HEK293 (cell line): ENCODE data around the gene PPP2R2B.

Experiments used
- CTCF ChIA-PET: fragments of 350-600 bp; formaldehyde crosslinking; extraction: SDS; loops from one replicate; lab custom pipeline; 2021; ENCODE audit warnings: antibody characterized with exemption; lab: Yijun Ruan, JAX
- POLR2A ChIA-PET: fragments of 300-600 bp; formaldehyde crosslinking; extraction: SDS; loops from one replicate; lab custom pipeline; 2020; ENCODE audit warnings: antibody characterized with exemption, inconsistent platforms; lab: Yijun Ruan, JAX
- H3K27ac ChIP-seq: fragments of 200-500 bp; sonication (Bioruptor generic); 2 replicates; pipeline ENCODE4 v1.5.1; 2014; ENCODE audit warnings: low read depth, low read length, control low read depth, inconsistent platforms; ENCODE audit errors: extremely low read depth
- H3K36me3 ChIP-seq, 2 experiments: fragments of 200-500 bp in 1 of 2; sonication (Bioruptor generic) in 1 of 2; 1 replicate in 1 of 2; 2 replicates in 1 of 2; pipeline ENCODE4 v1.5.1; 2014 to 2017; ENCODE audit warnings: inconsistent platforms in 2 of 2, low read length in 2 of 2; ENCODE audit not compliant: control insufficient read depth in 2 of 2, insufficient read depth in 1 of 2
- H3K4me1 ChIP-seq: fragments of 200-500 bp; sonication (Bioruptor generic); 2 replicates; pipeline ENCODE4 v1.5.1; 2014; ENCODE audit warnings: mild to moderate bottlenecking, low read length, inconsistent platforms; ENCODE audit not compliant: control insufficient read depth, insufficient read depth
- H3K4me3 ChIP-seq: 2 replicates; pipeline ENCODE4 v1.5.1; 2011; ENCODE audit warnings: low read depth, mild to moderate bottlenecking, control low read depth, low read length, moderate library complexity
- H3K9me3 ChIP-seq: fragments of 200-500 bp; sonication (Bioruptor generic); 2 replicates; pipeline ENCODE4 v1.5.1; 2014; ENCODE audit warnings: low read depth, low read length, inconsistent platforms; ENCODE audit not compliant: control insufficient read depth, insufficient read depth
- REST ChIP-seq: fragments of 450-650 bp; formaldehyde crosslinking; IDR thresholded peaks from 2 replicates; pipeline ENCODE4 v1.5.1; 2016; ENCODE audit warnings: missing biosample characterization, missing genetic modification characterization
- WT1 ChIP-seq: fragments of 450-650 bp; formaldehyde crosslinking; IDR thresholded peaks from 2 replicates; pipeline ENCODE4 v1.5.1; 2016; ENCODE audit warnings: missing biosample characterization, missing genetic modification characterization
- ZBTB6 ChIP-seq: fragments of 450-650 bp; formaldehyde crosslinking; IDR thresholded peaks from 2 replicates; pipeline ENCODE4 v1.5.1; 2017; ENCODE audit warnings: missing biosample characterization, missing genetic modification characterization
- ZBTB8A ChIP-seq: fragments of 450-650 bp; formaldehyde crosslinking; IDR thresholded peaks from 2 replicates; pipeline ENCODE4 v1.5.1; 2016; ENCODE audit warnings: missing biosample characterization, missing genetic modification characterization
- ZFP41 ChIP-seq: fragments of 450-650 bp; formaldehyde crosslinking; IDR thresholded peaks from 2 replicates; pipeline ENCODE4 v1.5.1; 2016; ENCODE audit warnings: missing biosample characterization, missing genetic modification characterization, borderline replicate concordance
- ZNF138 ChIP-seq: fragments of 450-650 bp; formaldehyde crosslinking; IDR thresholded peaks from 2 replicates; pipeline ENCODE4 v1.5.1; 2016; ENCODE audit warnings: missing biosample characterization, missing genetic modification characterization, borderline replicate concordance
- ZNF174 ChIP-seq: fragments of 450-650 bp; formaldehyde crosslinking; IDR thresholded peaks from 2 replicates; pipeline ENCODE4 v1.5.0; 2017; ENCODE audit warnings: missing biosample characterization, mild to moderate bottlenecking, missing genetic modification characterization
- ZNF18 ChIP-seq: fragments of 450-650 bp; formaldehyde crosslinking; IDR thresholded peaks from 2 replicates; pipeline ENCODE4 v1.5.1; 2016; ENCODE audit warnings: missing biosample characterization, missing genetic modification characterization
- ZNF248 ChIP-seq: fragments of 450-650 bp; formaldehyde crosslinking; IDR thresholded peaks from 2 replicates; pipeline ENCODE4 v1.5.1; 2017; ENCODE audit warnings: missing biosample characterization, missing genetic modification characterization
- ZNF501 ChIP-seq: fragments of 450-650 bp; formaldehyde crosslinking; IDR thresholded peaks from 2 replicates; pipeline ENCODE4 v1.5.1; 2016; ENCODE audit warnings: missing biosample characterization, missing genetic modification characterization
- ZNF624 ChIP-seq: fragments of 450-650 bp; formaldehyde crosslinking; IDR thresholded peaks from 2 replicates; pipeline ENCODE4 v1.5.1; 2017; ENCODE audit warnings: missing biosample characterization, missing genetic modification characterization
- ZNF629 ChIP-seq: fragments of 450-650 bp; formaldehyde crosslinking; IDR thresholded peaks from 2 replicates; pipeline ENCODE4 v1.5.1; 2017; ENCODE audit warnings: missing biosample characterization, missing genetic modification characterization
- ZSCAN30 ChIP-seq: fragments of 450-650 bp; IDR thresholded peaks from 2 replicates; pipeline ENCODE4 v1.5.1; 2018; ENCODE audit warnings: missing biosample characterization, mild to moderate bottlenecking, missing genetic modification characterization, moderate library complexity
- TF ChIP-seq, protein P1 (sequence below): fragments of 450-650 bp; formaldehyde crosslinking; IDR thresholded peaks from 2 replicates; pipeline ENCODE4 v1.5.1; 2016; ENCODE audit warnings: missing biosample characterization, missing genetic modification characterization, low read depth
- TF ChIP-seq, protein P2 (sequence below): fragments of 450-650 bp; formaldehyde crosslinking; IDR thresholded peaks from 2 replicates; pipeline ENCODE4 v1.5.0; 2017; ENCODE audit warnings: missing biosample characterization, missing genetic modification characterization, borderline replicate concordance
- TF ChIP-seq, protein P3 (sequence below): sonication (generic); formaldehyde crosslinking; IDR thresholded peaks from 2 replicates; pipeline ENCODE4 v1.8.1; 2022; ENCODE audit warnings: mild to moderate bottlenecking, moderate library complexity, missing genetic modification reagents
- TF ChIP-seq, protein P4 (sequence below): fragments of 450-650 bp; formaldehyde crosslinking; IDR thresholded peaks from 2 replicates; pipeline ENCODE4 v1.5.1; 2016; ENCODE audit warnings: missing biosample characterization, missing genetic modification characterization
- TF ChIP-seq, protein P5 (sequence below): fragments of 450-650 bp; formaldehyde crosslinking; IDR thresholded peaks from 2 replicates; pipeline ENCODE4 v1.5.1; 2016; ENCODE audit warnings: missing biosample characterization, missing genetic modification characterization

PPP2R2B gene

GRCh38 chr5:146778795-146779194, 99.8 kb downstream of the PPP2R2B start (continued):
- TF ChIP-seq WT1 (tag by site-specific recombination) (no peak), ZBTB6 (no peak), ZNF138 (no peak), ZNF18 (tag by site-specific recombination) (no peak), ZSCAN30 (tag by site-specific recombination) (no peak), ZNF174 (tag by site-specific recombination) (no peak), ZBTB8A (no peak), ZFP41 (tag by site-specific recombination) (no peak), ZNF501 (tag by site-specific recombination) (no peak)
- TF ChIP-seq, protein P1, sequence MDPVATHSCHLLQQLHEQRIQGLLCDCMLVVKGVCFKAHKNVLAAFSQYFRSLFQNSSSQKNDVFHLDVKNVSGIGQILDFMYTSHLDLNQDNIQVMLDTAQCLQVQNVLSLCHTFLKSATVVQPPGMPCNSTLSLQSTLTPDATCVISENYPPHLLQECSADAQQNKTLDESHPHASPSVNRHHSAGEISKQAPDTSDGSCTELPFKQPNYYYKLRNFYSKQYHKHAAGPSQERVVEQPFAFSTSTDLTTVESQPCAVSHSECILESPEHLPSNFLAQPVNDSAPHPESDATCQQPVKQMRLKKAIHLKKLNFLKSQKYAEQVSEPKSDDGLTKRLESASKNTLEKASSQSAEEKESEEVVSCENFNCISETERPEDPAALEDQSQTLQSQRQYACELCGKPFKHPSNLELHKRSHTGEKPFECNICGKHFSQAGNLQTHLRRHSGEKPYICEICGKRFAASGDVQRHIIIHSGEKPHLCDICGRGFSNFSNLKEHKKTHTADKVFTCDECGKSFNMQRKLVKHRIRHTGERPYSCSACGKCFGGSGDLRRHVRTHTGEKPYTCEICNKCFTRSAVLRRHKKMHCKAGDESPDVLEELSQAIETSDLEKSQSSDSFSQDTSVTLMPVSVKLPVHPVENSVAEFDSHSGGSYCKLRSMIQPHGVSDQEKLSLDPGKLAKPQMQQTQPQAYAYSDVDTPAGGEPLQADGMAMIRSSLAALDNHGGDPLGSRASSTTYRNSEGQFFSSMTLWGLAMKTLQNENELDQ (tag by site-specific recombination): no peak
- TF ChIP-seq, protein P2, sequence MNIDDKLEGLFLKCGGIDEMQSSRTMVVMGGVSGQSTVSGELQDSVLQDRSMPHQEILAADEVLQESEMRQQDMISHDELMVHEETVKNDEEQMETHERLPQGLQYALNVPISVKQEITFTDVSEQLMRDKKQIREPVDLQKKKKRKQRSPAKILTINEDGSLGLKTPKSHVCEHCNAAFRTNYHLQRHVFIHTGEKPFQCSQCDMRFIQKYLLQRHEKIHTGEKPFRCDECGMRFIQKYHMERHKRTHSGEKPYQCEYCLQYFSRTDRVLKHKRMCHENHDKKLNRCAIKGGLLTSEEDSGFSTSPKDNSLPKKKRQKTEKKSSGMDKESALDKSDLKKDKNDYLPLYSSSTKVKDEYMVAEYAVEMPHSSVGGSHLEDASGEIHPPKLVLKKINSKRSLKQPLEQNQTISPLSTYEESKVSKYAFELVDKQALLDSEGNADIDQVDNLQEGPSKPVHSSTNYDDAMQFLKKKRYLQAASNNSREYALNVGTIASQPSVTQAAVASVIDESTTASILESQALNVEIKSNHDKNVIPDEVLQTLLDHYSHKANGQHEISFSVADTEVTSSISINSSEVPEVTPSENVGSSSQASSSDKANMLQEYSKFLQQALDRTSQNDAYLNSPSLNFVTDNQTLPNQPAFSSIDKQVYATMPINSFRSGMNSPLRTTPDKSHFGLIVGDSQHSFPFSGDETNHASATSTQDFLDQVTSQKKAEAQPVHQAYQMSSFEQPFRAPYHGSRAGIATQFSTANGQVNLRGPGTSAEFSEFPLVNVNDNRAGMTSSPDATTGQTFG (tag by site-specific recombination): no peak
- TF ChIP-seq, protein P3, sequence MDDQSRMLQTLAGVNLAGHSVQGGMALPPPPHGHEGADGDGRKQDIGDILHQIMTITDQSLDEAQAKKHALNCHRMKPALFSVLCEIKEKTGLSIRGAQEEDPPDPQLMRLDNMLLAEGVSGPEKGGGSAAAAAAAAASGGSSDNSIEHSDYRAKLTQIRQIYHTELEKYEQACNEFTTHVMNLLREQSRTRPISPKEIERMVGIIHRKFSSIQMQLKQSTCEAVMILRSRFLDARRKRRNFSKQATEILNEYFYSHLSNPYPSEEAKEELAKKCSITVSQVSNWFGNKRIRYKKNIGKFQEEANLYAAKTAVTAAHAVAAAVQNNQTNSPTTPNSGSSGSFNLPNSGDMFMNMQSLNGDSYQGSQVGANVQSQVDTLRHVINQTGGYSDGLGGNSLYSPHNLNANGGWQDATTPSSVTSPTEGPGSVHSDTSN (CRISPR knock-in tag): no peak

- POLR2A ChIA-PET: interaction anchor here (0.6 kb wide), 1 partner anchor 79 kb away, joined by 4 read pairs; no protein-coding TSS in a partner anchor
- H3K9me3 ChIP-seq: no peaks in the 10 kb centered on the region
- no peak overlapping the region for H3K27ac ChIP-seq
- TF ChIP-seq, protein P4, sequence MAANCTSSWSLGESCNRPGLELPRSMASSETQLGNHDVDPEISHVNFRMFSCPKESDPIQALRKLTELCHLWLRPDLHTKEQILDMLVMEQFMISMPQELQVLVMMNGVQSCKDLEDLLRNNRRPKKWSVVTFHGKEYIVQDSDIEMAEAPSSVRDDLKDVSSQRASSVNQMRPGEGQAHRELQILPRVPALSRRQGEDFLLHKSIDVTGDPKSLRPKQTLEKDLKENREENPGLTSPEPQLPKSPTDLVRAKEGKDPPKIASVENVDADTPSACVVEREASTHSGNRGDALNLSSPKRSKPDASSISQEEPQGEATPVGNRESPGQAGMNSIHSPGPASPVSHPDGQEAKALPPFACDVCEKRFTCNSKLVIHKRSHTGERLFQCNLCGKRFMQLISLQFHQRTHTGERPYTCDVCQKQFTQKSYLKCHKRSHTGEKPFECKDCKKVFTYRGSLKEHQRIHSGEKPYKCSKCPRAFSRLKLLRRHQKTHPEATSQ (tag by site-specific recombination): no peak
- TF ChIP-seq ZNF624 (tag by site-specific recombination) (no peak), REST (tag by site-specific recombination) (no peak), ZNF629 (no peak), ZNF248 (tag by site-specific recombination) (no peak)
- TF ChIP-seq, protein P5, sequence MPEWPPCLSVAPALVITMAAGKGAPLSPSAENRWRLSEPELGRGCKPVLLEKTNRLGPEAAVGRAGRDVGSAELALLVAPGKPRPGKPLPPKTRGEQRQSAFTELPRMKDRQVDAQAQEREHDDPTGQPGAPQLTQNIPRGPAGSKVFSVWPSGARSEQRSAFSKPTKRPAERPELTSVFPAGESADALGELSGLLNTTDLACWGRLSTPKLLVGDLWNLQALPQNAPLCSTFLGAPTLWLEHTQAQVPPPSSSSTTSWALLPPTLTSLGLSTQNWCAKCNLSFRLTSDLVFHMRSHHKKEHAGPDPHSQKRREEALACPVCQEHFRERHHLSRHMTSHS (tag by site-specific recombination): no peak
Observed at GRCh38 chr5:146778261-146778660, 100.3 kb downstream of the PPP2R2B start.

More at GRCh38 chr5:146778261-146778660, 100.3 kb downstream of the PPP2R2B start:
- no peak overlapping the region for H3K4me3 ChIP-seq
- no peaks in the 10 kb centered on the region for H3K4me1 ChIP-seq
- CTCF ChIA-PET: interaction anchor here (0.8 to 1.2 kb wide), 2 partner anchors 13 to 188 kb away, joined by 3 read pairs; no protein-coding TSS in a partner anchor
- no peaks in the 10 kb centered on the region for H3K36me3 ChIP-seq
